Measurements from ENCODE around the gene PROSER3.

GRCh38 chr19:35721374-35721773 is 36.6 kb upstream of the PROSER3 start:
- TF ChIP-seq CTCF (IDR thresholded peaks at IDR 0.05) (no peak), POLR2A (IDR thresholded peaks at IDR 0.05) (no peak)

Data from adrenal gland (tissue), 5 donors.